Skeletal muscle cell (primary cell): Measurements from ENCODE around the gene ADGRG1.

Experiments
- DNase-seq: peaks from one replicate; pipeline ENCODE4 v3.0.0-alpha.2; 2010; ENCODE audit warnings: low read depth
- H3K4me3 ChIP-seq: 2 replicates; pipeline ENCODE4 v1.5.1; 2011; ENCODE audit warnings: low read depth, mild to moderate bottlenecking, control low read depth, low read length, moderate library complexity

The ADGRG1 gene

DNA sequence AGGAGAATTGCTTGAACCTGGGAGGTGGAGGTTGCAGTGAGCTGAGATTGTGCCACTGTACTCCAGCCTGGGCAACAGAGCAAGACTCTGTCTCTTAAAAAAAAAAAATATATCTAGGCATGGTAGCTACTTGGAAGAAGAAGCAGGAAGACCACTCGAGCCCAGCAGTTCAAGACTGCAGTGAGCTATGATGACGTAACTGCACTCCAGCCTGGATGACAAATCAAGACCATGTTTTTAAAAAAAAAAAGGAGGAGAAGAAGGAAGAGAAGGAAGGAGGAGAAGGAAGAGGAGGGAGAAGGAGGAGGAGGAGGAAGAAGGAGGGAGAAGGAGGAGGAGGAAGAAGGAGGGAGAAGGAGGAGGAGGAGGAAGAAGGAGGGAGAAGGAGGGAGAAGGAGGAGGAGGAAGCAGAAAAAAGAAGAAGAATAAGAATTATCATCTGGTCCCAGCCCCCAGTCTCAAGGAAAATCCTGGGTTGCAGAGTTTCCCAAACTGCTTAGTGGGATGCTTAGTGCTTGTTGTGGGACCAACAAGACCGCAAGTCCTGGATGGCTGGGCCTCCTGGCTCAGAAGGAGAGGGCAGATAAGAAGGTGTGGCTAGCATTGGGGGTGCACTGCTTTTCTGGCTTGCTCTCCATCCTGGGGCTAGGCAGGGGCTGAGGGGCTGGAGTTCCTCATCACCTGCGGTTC is 62.5 kb downstream of the ADGRG1 start:
- no peak for DNase-seq
- no peak overlapping the region for H3K4me3 ChIP-seq

- H3K4me3 ChIP-seq = no peak overlapping the region
- no peak for DNase-seq
Observed at GRCh38 chr16:57692636-57693035, 64.2 kb downstream of the ADGRG1 start.

- no peak for DNase-seq
- no peak overlapping the region for H3K4me3 ChIP-seq
Observed at GRCh38 chr16:57693550-57693949, 65.1 kb downstream of the ADGRG1 start.

GRCh38 chr16:57694231-57694724 is 65.8 kb downstream of the ADGRG1 start:
- no peak for DNase-seq
- no peak overlapping the region for H3K4me3 ChIP-seq

- no peak for DNase-seq
- peak within 1 kb of the TSS; percentile 32 for H3K4me3 ChIP-seq
Observed at GRCh38 chr16:57694725-57695679, 66.6 kb downstream of the ADGRG1 start, which contains the start of gene DRC7. Gene DRC7 (plus strand): TSS chr16:57694806. CDS start chr16:57697950, 3,144 bp downstream.

- DNase-seq = no peak
- no peak overlapping the region for H3K4me3 ChIP-seq
Observed at GRCh38 chr16:57695680-57696069, 67.2 kb downstream of the ADGRG1 start.

- no peak overlapping the region for H3K4me3 ChIP-seq
- DNase-seq = no peak
Observed at GRCh38 chr16:57696240-57696639, 67.8 kb downstream of the ADGRG1 start.

GRCh38 chr16:57697896-57698537 is 69.6 kb downstream of the ADGRG1 start:
- H3K4me3 ChIP-seq = no peak overlapping the region
- no peak for DNase-seq

GRCh38 chr16:57698812-57699405 is 70.5 kb downstream of the ADGRG1 start:
- no peak overlapping the region for H3K4me3 ChIP-seq
- DNase-seq = no peak

GRCh38 chr16:57699481-57699880 is 71.1 kb downstream of the ADGRG1 start:
- no peak overlapping the region for H3K4me3 ChIP-seq
- no peak for DNase-seq

DNA sequence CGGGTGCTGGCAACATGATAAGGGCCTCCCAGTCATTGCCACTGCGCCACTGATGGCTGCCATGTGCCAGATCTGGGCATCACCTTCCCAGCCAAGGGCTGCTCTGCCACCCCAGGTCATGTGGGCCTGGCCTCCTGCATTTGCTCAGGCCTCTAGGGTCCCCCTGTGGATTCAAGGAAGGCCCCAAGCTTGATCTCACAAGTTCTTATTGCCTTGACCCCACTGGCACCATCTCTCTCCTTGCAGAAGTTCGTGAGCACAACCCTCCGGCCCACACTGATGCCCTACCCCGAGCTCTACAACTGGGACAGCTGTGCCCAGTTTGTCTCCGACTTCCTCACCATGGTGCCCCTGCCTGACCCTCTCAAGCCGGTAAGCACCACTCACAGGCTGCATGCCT is 71.5 kb downstream of the ADGRG1 start:
- H3K4me3 ChIP-seq = no peak overlapping the region
- DNase-seq = no peak

DNA sequence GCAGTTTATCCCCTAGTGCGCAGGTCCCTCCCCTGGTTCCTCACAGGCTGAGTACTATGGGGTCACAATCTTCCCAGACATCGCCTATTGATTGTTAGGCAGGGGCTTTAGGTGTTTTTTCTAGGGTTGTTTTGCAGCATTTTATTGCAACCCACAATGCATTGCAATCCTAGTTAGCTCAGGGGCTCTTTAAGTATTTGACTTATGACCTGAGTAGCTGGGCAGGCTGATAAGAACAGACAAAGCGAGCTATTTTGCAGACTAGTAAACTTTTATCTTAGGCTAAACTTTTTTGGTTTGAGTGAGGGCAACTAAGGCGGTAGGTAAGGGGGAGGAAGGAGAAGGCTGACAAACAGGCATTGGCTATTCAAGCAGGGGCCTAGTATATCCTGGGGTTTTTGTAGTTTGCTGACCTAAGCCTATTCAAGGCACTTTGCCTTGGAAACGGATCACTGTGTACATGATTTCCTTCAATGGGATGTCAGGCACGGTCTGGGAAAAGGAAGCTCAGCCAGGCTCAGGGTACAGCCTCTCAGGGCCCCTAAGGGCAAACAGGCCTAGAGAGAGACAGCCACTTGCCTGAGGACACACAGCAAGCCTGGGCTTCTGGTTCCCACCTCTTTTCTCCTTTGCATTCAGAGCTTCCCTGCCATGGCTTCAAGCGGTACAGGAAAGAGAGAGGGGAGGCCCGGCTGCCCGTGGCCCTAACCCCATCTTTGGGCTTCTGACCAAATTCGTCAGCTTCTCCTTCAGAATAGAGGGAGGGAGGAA is 72.5 kb downstream of the ADGRG1 start:
- DNase-seq = no peak
- H3K4me3 ChIP-seq = no peak overlapping the region

DNA sequence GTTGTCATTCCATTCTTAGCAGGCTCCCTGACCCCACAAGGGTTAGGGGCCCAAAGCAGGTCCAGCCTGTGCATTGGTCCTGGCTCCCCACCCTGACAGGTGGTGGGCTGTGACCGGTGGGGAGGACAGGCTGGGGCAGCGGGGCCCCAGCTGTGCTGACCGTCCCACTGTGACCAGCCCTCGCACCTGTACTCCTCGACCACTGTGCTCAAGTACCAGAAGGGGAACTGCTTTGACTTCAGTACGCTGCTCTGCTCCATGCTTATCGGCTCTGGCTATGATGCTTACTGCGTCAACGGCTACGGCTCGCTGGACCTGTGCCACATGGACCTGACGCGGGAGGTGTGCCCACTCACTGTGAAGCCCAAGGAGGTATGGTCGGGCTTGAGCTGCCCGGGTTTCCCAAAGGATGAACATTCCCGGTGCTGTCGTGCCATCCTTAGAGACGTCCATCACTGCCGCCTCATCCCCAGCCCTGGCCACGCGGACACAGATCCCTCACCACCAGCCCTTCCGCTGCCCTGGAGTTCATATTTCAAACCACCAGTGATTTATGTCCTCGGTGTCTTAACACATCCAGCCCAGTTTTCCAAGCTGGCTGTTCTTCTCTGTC is 73.4 kb downstream of the ADGRG1 start:
- H3K4me3 ChIP-seq = no peak overlapping the region
- no peak for DNase-seq

DNA sequence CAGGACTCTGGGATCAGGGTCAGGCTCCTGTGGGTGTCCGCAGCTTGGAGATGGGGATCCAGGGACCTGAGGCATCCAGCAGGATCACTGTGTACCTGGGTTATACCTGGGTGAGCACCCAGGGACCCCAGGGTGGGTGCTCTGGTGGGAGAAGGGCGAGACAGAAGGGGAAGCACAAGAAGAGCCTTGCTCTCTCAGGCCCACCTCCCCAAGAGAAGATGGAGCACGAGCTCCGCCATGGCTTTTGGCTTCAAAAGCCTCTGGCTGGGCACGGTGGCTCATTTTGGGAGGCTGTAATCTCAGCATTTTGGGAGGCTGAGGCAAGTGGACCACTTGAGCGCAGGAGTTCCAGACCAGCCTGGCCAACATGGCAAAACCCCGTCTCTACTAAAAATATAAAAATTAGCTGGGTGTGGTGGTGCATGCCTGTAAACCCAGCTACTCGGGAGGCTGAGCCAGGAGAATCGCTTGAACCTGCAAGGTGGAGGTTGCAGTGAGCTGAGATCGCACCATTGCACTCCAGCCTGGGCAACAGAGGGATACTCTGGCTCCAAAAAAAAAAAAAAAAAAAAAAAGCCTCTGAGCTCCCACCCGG is 75.1 kb downstream of the ADGRG1 start:
- DNase-seq = no peak
- H3K4me3 ChIP-seq = no peak overlapping the region

DNA sequence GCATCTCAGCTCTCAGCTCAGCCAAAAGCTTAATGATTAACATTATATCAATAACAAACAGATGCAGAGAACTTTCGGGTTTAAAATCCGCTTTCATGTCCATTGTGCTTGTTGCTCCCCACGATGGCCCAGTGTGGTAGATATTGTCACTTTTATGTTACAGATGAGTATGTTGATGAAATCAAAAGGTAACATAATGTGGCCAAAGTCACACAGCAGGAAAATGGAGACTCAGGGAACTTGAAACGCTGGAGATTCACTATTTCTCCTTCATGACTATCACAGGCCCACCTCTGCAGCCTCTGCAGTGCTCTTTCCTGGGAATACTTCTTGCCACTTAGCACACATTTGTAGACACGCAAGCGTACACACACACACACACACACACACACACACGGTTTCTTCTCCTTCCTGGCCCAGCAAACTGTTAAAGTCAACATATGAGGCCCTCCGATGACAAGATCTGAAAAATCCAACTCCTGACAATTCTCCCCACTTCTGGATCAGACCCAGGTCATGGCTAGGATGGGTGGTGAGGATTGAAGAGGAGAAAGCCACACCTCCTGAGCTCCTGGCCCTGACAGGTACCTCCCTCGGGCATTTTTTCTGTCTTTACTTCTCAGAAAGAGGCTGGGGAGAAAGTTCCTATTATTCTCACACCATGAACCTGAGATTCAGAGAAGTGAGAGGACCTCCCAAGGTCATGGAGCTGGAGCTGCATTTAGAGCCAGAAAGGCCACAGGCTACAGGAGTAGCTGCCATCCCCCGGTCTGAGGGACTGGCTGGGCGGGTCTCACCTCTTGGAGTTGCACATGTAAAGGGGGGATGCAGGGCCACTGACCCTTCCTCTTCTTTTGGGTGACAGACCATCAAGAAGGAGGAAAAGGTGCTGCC is 75.8 kb downstream of the ADGRG1 start:
- no peak for DNase-seq

GRCh38 chr16:57704905-57705852 is 76.7 kb downstream of the ADGRG1 start:
- DNase-seq = no peak

More for the DNA sequence above, 75.8 kb downstream of the ADGRG1 start:
- H3K4me3 ChIP-seq = no peak overlapping the region

More at GRCh38 chr16:57704905-57705852, 76.7 kb downstream of the ADGRG1 start:
- H3K4me3 ChIP-seq = no peak overlapping the region
